H1 (cell line): ENCODE results near the gene GNRHR. TPM values are rescaled to one million over a fixed set of nuclear protein-coding genes. Genes with fewer than 3 reads are reported as not detected.

ENCODE experiments used
- CHD2 ChIP-seq: IDR thresholded peaks from 2 replicates; pipeline ENCODE4 v1.6.1; 2012; ENCODE audit warnings: low read length, improper control_type of control experiment
- E2F6 ChIP-seq: IDR thresholded peaks from 2 replicates; pipeline ENCODE4 v1.6.1; 2012; ENCODE audit warnings: inconsistent platforms
- EZH2 ChIP-seq: fragments of 200-600 bp; sonication (generic); IDR thresholded peaks from 2 replicates; pipeline ENCODE4 v1.7.1; 2012; ENCODE audit warnings: low read depth, mild to moderate bottlenecking, moderate library complexity, low read length, inconsistent platforms; ENCODE audit not compliant: severe bottlenecking
- KDM5A ChIP-seq: fragments of 200-600 bp; IDR thresholded peaks from 2 replicates; pipeline ENCODE4 v1.7.1; 2012; ENCODE audit warnings: mild to moderate bottlenecking, low read length, inconsistent platforms, mixed read lengths
- SP1 ChIP-seq: IDR thresholded peaks from 2 replicates; pipeline ENCODE4 v1.6.1; 2011; ENCODE audit warnings: low read depth, low read length
- SP4 ChIP-seq: IDR thresholded peaks from 2 replicates; pipeline ENCODE4 v1.6.1; 2012; ENCODE audit warnings: low read length, inconsistent platforms
- TAF7 ChIP-seq: optimal IDR thresholded peaks from 2 replicates; pipeline ENCODE3; 2011; ENCODE audit warnings: low read depth, mild to moderate bottlenecking, inconsistent platforms, low read length, moderate library complexity, borderline replicate concordance
- polyA plus RNA-seq, 7 experiments: library from polyadenylated mRNA; depleted of rRNA in 3 of 7; stranded (reverse) in 5 of 7; unstranded in 2 of 7; fragments of >200 nt in 5 of 7; fragments of 200-250 nt in 2 of 7; gene quantifications; 1 replicate in 5 of 7; 2 replicates in 1 of 7; 4 replicates in 1 of 7; pipeline versions ENCODE4 v1.2.1 to v1.2.3, GENCODE V29; 2011 to 2013; ENCODE audit warnings: missing spikeins in 2 of 7, mixed read lengths in 2 of 7
- total RNA-seq: library from RNA; stranded (reverse); fragmentation: NEBNext Ultra II Directional; extraction: Animal tissue kit (Norgen Biotek cat#: 25700); gene quantifications from 2 replicates; pipeline ENCODE4 v1.2.1, GENCODE V29; 2021

The GNRHR gene
- total and polyA plus RNA-seq, 2 of the 8 experiments (the other 6 are each of a cell fraction or from before 2014, with no cell fraction given) = not detected

- TF ChIP-seq KDM5A = no peak
- TF ChIP-seq SP4 = no peak
- peak; percentile 49; the same call in 1 of the 2 replicates for TF ChIP-seq CHD2
- peak; percentile 60; the same call in 1 of the 2 replicates for TF ChIP-seq SP1
- peak; percentile 22 for TF ChIP-seq TAF7
- peak; percentile 26; the same call in 1 of the 2 replicates for TF ChIP-seq E2F6
- no peak for TF ChIP-seq EZH2
Measured at GRCh38 chr4:67721770-67722597, 32.2 kb downstream of the GNRHR start (continued).
